Subcutaneous abdominal adipose tissue (tissue), 5 donors: ENCODE measurements around the gene ITPRIPL2.
A peak's percentile ranks its signal among the peaks of the same experiment; 100 is the strongest.

Source experiments
- H3K27ac ChIP-seq: one replicate; pipeline ENCODE4 v1.7.0; 2013; ENCODE audit warnings: low read depth, mild to moderate bottlenecking, inconsistent platforms, low read length, moderate library complexity
- H3K27me3 ChIP-seq, 5 donors: one replicate each; pipeline ENCODE4 v1.7.0; 2013; ENCODE audit warnings: low read length in 5 of 5, inconsistent platforms in 1 of 5; ENCODE audit not compliant: control insufficient read depth in 5 of 5, insufficient read depth in 4 of 5
- H3K36me3 ChIP-seq, 5 donors: one replicate each; pipeline ENCODE4 v1.7.0; 2013; ENCODE audit warnings: low read length in 5 of 5; ENCODE audit not compliant: control insufficient read depth in 5 of 5, insufficient read depth in 5 of 5
- H3K4me1 ChIP-seq, 5 donors: one replicate each; pipeline ENCODE4 v1.7.0; 2013; ENCODE audit warnings: low read length in 5 of 5, mild to moderate bottlenecking in 3 of 5, moderate library complexity in 1 of 5; ENCODE audit not compliant: control insufficient read depth in 5 of 5, insufficient read depth in 5 of 5
- H3K4me3 ChIP-seq, 5 donors: one replicate each; pipeline ENCODE4 v1.7.0; 2013; ENCODE audit warnings: low read length in 5 of 5, low read depth in 1 of 5
- H3K9ac ChIP-seq, 5 donors: one replicate each; pipeline ENCODE4 v1.7.0; 2013; ENCODE audit warnings: low read length in 5 of 5, mild to moderate bottlenecking in 4 of 5, moderate library complexity in 3 of 5
- H3K9me3 ChIP-seq, 5 donors: one replicate each; pipeline ENCODE4 v1.7.0; 2013; ENCODE audit warnings: low read length in 5 of 5; ENCODE audit not compliant: control insufficient read depth in 5 of 5
- donor health status: healthy.
- donor health status: healthy.
- donor health status: healthy.
- donor health status: healthy.
- donor health status: healthy.

Gene ITPRIPL2

GRCh38 chr16:19113577-19114358, at the start of gene ITPRIPL2:
ITPRIPL2 (plus strand) TSS chr16:19113964; CDS start chr16:19114462, 498 bp downstream.
- Histone ChIP-seq H3K36me3 (peaks cover 0 to 20% (median 16%) of the 10 kb centered on the region in 5 donors), H3K27me3 (no peaks in the 10 kb centered on the region), H3K9ac (peak within 1 kb of the TSS; percentile 63 to 80 (median 77)), H3K4me3 (peak within 1 kb of the TSS; percentile 58 to 81 (median 73)), H3K9me3 (no peaks in the 10 kb centered on the region), H3K27ac (peak within 1 kb of the TSS; percentile 90), H3K4me1 (peaks cover 10 to 60% (median 46%) of the 10 kb centered on the region in 5 donors)

GRCh38 chr16:19066988-19067348, 46.8 kb upstream of the ITPRIPL2 start:
- Histone ChIP-seq H3K27me3 (no peaks in the 10 kb centered on the region), H3K4me3 (peak overlapping the region; percentile 92 to 97 (median 93)), H3K9me3 (no peaks in the 10 kb centered on the region), H3K27ac (peak overlapping the region; percentile 100), H3K4me1 (peaks cover 0 to 30% (median 19%) of the 10 kb centered on the region in 5 donors), H3K36me3 (peaks cover 0 to 6% (median 0%) of the 10 kb centered on the region in 5 donors), H3K9ac (peak overlapping the region in 1 of 5 donors; percentile 98)

GRCh38 chr16:19067349-19068236, 46.2 kb upstream of the ITPRIPL2 start, which contains the start of gene COQ7:
COQ7 (plus strand) TSS chr16:19067614; CDS start chr16:19067665, 51 bp downstream.
- peak within 1 kb of the TSS; percentile 92 to 97 (median 93) for H3K4me3 ChIP-seq
- H3K36me3 ChIP-seq = peaks cover 0 to 12% (median 3%) of the 10 kb centered on the region in 5 donors
- no peaks in the 10 kb centered on the region for H3K9me3 ChIP-seq
- H3K27me3 ChIP-seq = no peaks in the 10 kb centered on the region
- H3K4me1 ChIP-seq = peaks cover 0 to 25% (median 19%) of the 10 kb centered on the region in 5 donors
- H3K9ac ChIP-seq = peak within 1 kb of the TSS; percentile 92 to 100 (median 98)
- H3K27ac ChIP-seq = peak within 1 kb of the TSS; percentile 100

- peaks cover 0 to 21% (median 18%) of the 10 kb centered on the region in 5 donors for H3K4me1 ChIP-seq
- H3K9ac ChIP-seq = peak overlapping the region; percentile 92 to 100 (median 98)
- H3K27me3 ChIP-seq = no peaks in the 10 kb centered on the region
- peaks cover under 1 to 19% (median 7%) of the 10 kb centered on the region in 5 donors for H3K36me3 ChIP-seq
- peak overlapping the region; percentile 92 to 97 (median 93) for H3K4me3 ChIP-seq
- peak overlapping the region; percentile 100 for H3K27ac ChIP-seq
- H3K9me3 ChIP-seq = no peaks in the 10 kb centered on the region
Observed at GRCh38 chr16:19068237-19068815, 45.4 kb upstream of the ITPRIPL2 start.

GRCh38 chr16:19071811-19072777, 41.7 kb upstream of the ITPRIPL2 start:
- Histone ChIP-seq H3K27me3 (no peaks in the 10 kb centered on the region), H3K4me3 (no peak overlapping the region), H3K36me3 (peaks cover 5 to 56% (median 32%) of the 10 kb centered on the region in 5 donors), H3K9ac (no peak overlapping the region), H3K27ac (no peak overlapping the region), H3K4me1 (peaks cover 0 to 19% (median 15%) of the 10 kb centered on the region in 5 donors), H3K9me3 (no peaks in the 10 kb centered on the region)

GRCh38 chr16:19073344-19073743, 40.4 kb upstream of the ITPRIPL2 start:
- peaks cover 6 to 66% (median 41%) of the 10 kb centered on the region in 5 donors for H3K36me3 ChIP-seq

GRCh38 chr16:19073863-19074262, 39.9 kb upstream of the ITPRIPL2 start:
- Histone ChIP-seq H3K9me3 (no peaks in the 10 kb centered on the region), H3K27me3 (no peaks in the 10 kb centered on the region), H3K4me3 (no peak overlapping the region), H3K9ac (no peak overlapping the region), H3K36me3 (peaks cover 9 to 71% (median 46%) of the 10 kb centered on the region in 5 donors), H3K27ac (no peak overlapping the region), H3K4me1 (peaks cover 0 to 6% (median 3%) of the 10 kb centered on the region in 5 donors)

More at GRCh38 chr16:19073344-19073743, 40.4 kb upstream of the ITPRIPL2 start:
- no peak overlapping the region for H3K9ac ChIP-seq
- H3K4me3 ChIP-seq = no peak overlapping the region
- H3K27me3 ChIP-seq = no peaks in the 10 kb centered on the region
- no peak overlapping the region for H3K27ac ChIP-seq
- H3K9me3 ChIP-seq = no peaks in the 10 kb centered on the region
- peaks cover 0 to 12% (median 8%) of the 10 kb centered on the region in 5 donors for H3K4me1 ChIP-seq

GRCh38 chr16:19075511-19075910, 38.3 kb upstream of the ITPRIPL2 start:
- Histone ChIP-seq H3K27me3 (no peaks in the 10 kb centered on the region), H3K9ac (no peak overlapping the region), H3K36me3 (peaks cover 12 to 79% (median 53%) of the 10 kb centered on the region in 5 donors), H3K9me3 (no peaks in the 10 kb centered on the region), H3K27ac (no peak overlapping the region), H3K4me3 (no peak overlapping the region), H3K4me1 (no peaks in the 10 kb centered on the region)

- H3K4me1 ChIP-seq = no peaks in the 10 kb centered on the region
- H3K36me3 ChIP-seq = peaks cover 24 to 72% (median 55%) of the 10 kb centered on the region in 5 donors
- no peak overlapping the region for H3K9ac ChIP-seq
- no peak overlapping the region for H3K27ac ChIP-seq
- H3K27me3 ChIP-seq = no peaks in the 10 kb centered on the region
- no peaks in the 10 kb centered on the region for H3K9me3 ChIP-seq
- H3K4me3 ChIP-seq = no peak overlapping the region
Observed at GRCh38 chr16:19077879-19078278, 35.9 kb upstream of the ITPRIPL2 start.
